Nephron progenitor cell (in vitro differentiated cells): ENCODE data around the gene EIF3L.

ENCODE experiments used
- DNase-seq: peaks from one replicate; pipeline ENCODE4 v3.0.0; 2021
- H3K27ac Mint-ChIP-seq: 2 replicates; pipeline ENCODE4 v1.8.0; 2021; ENCODE audit warnings: mild to moderate bottlenecking, moderate library complexity, mixed read lengths
- H3K27me3 Mint-ChIP-seq: 2 replicates; pipeline ENCODE4 v1.8.0; 2021; ENCODE audit warnings: mild to moderate bottlenecking, low read depth, mixed read lengths; ENCODE audit not compliant: poor library complexity
- H3K36me3 Mint-ChIP-seq: 2 replicates; pipeline ENCODE4 v1.8.0; 2021; ENCODE audit warnings: low read depth, mixed read lengths
- H3K4me1 Mint-ChIP-seq: 2 replicates; pipeline ENCODE4 v1.8.0; 2021; ENCODE audit warnings: mixed read lengths
- H3K4me3 Mint-ChIP-seq: 2 replicates; pipeline ENCODE4 v1.8.0; 2021; ENCODE audit warnings: mild to moderate bottlenecking, moderate library complexity, mixed read lengths
- H3K9me3 Mint-ChIP-seq: 2 replicates; pipeline ENCODE4 v1.8.0; 2021; ENCODE audit warnings: mild to moderate bottlenecking, moderate library complexity, mixed read lengths
- TF ChIP-seq, protein P1 (sequence below): fragments of 200-600 bp; sonication (generic); IDR thresholded peaks from 2 replicates; pipeline ENCODE4 v1.5.0; 2021; ENCODE audit warnings: antibody characterized with exemption

EIF3L gene

GRCh38 chr22:37844904-37845329 lies 4.3 kb upstream of the EIF3L start:
- Mint-ChIP-seq H3K27me3 (peaks cover 7% of the 10 kb centered on the region), H3K4me3 (peak overlapping the region; percentile 79), H3K27ac (peak overlapping the region; percentile 92), H3K36me3 (peaks cover 26% of the 10 kb centered on the region), H3K4me1 (peaks cover 31% of the 10 kb centered on the region), H3K9me3 (peaks cover 33% of the 10 kb centered on the region)
- DNase-seq = no peak
- TF ChIP-seq, protein P1, sequence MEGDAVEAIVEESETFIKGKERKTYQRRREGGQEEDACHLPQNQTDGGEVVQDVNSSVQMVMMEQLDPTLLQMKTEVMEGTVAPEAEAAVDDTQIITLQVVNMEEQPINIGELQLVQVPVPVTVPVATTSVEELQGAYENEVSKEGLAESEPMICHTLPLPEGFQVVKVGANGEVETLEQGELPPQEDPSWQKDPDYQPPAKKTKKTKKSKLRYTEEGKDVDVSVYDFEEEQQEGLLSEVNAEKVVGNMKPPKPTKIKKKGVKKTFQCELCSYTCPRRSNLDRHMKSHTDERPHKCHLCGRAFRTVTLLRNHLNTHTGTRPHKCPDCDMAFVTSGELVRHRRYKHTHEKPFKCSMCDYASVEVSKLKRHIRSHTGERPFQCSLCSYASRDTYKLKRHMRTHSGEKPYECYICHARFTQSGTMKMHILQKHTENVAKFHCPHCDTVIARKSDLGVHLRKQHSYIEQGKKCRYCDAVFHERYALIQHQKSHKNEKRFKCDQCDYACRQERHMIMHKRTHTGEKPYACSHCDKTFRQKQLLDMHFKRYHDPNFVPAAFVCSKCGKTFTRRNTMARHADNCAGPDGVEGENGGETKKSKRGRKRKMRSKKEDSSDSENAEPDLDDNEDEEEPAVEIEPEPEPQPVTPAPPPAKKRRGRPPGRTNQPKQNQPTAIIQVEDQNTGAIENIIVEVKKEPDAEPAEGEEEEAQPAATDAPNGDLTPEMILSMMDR = no peak

DNA sequence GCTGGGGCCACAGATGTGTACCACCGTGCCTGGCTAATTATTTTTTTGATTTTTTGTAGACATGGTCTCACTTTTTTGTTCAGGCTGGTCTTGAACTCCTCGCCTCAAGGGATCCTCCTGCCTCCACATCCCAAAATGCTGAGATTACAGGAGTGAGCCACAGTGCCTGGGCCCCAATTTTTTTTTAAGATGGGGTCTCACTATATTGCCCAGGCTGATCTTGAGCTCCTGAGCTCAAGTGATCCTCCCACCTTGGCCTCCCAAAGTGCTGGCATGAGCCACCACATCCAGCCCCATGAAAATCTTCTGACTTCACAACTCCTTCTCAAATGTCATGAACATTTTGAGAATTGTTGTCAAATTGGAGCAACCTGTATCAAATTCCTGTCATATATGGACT lies 2.8 kb upstream of the EIF3L start:
- Mint-ChIP-seq H3K9me3 (peaks cover 33% of the 10 kb centered on the region), H3K27ac (no peak overlapping the region), H3K27me3 (peaks cover 7% of the 10 kb centered on the region), H3K4me3 (no peak overlapping the region), H3K36me3 (peaks cover 32% of the 10 kb centered on the region), H3K4me1 (peaks cover 46% of the 10 kb centered on the region)
- no peak for DNase-seq
- TF ChIP-seq, protein P1 = no peak

DNA sequence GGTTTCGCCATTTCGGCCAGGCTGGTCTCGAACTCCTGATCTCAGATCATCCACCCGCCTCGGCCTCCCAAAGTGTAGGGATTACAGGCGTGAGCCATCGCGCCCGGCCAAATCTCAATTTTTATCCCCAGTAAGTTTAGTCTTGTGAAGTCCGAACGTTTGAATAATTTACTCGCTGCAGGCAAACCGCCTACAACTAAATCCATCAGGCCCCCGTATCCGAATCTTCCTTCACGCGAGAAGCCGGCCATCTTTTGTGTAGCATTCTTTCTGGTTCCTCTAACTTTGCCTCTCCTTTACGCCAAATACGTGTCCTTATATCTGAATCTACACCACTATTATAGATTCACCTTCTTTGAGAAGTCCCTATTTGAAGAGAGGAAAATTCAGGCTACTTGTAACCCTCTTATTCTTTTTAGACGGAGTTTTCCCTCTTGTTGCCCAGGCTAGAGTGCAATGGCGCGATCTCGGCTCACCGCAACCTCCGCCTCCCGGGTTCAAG lies 581 bp upstream of the EIF3L start:
- TF ChIP-seq, protein P1 = no peak
- peak overlapping the region; percentile 97 for H3K4me3 Mint-ChIP-seq
- H3K9me3 Mint-ChIP-seq = peaks cover 33% of the 10 kb centered on the region

GRCh38 chr22:37850801-37851200 lies 1.6 kb downstream of the EIF3L start:
- Mint-ChIP-seq H3K4me1 (peaks cover 35% of the 10 kb centered on the region), H3K9me3 (peaks cover 20% of the 10 kb centered on the region), H3K4me3 (peak overlapping the region; percentile 97), H3K27me3 (peaks cover 7% of the 10 kb centered on the region), H3K27ac (peak overlapping the region; percentile 81), H3K36me3 (peaks cover 60% of the 10 kb centered on the region)
- DNase-seq = no peak
- TF ChIP-seq, protein P1 = no peak

More for the DNA sequence above, 581 bp upstream of the EIF3L start:
- DNase-seq = no peak
- peak overlapping the region; percentile 97 for H3K27ac Mint-ChIP-seq
- peaks cover 38% of the 10 kb centered on the region for H3K36me3 Mint-ChIP-seq
- H3K4me1 Mint-ChIP-seq = peaks cover 35% of the 10 kb centered on the region
- H3K27me3 Mint-ChIP-seq = peaks cover 7% of the 10 kb centered on the region

GRCh38 chr22:37852418-37852817 lies 3.2 kb downstream of the EIF3L start:
- Mint-ChIP-seq H3K4me3 (no peak overlapping the region), H3K36me3 (peaks cover 73% of the 10 kb centered on the region), H3K4me1 (peaks cover 34% of the 10 kb centered on the region), H3K27me3 (peaks cover 3% of the 10 kb centered on the region), H3K9me3 (peaks cover 10% of the 10 kb centered on the region), H3K27ac (no peak overlapping the region)
- TF ChIP-seq, protein P1 = no peak
- DNase-seq = no peak

GRCh38 chr22:37854946-37855345 lies 5.7 kb downstream of the EIF3L start:
- TF ChIP-seq, protein P1 = no peak
- Mint-ChIP-seq H3K9me3 (no peaks in the 10 kb centered on the region), H3K27me3 (no peaks in the 10 kb centered on the region), H3K27ac (no peak overlapping the region), H3K36me3 (peaks cover 76% of the 10 kb centered on the region), H3K4me3 (no peak overlapping the region), H3K4me1 (peaks cover 14% of the 10 kb centered on the region)
- no peak for DNase-seq
